K562 (cell line): ENCODE measurements around the gene EID2. TPM values are rescaled to one million over a fixed set of nuclear protein-coding genes. Genes with fewer than 3 reads are reported as not detected.

Source experiments
- BDP1 ChIP-seq: IDR thresholded peaks from 3 replicates; pipeline ENCODE4 v1.6.1; 2011; ENCODE audit not compliant: insufficient read length, insufficient read depth
- CBX3 ChIP-seq, 2 experiments: IDR thresholded peaks; 1 replicate in 1 of 2; 2 replicates in 1 of 2; pipeline ENCODE4 v1.6.1; 2012; ENCODE audit warnings: inconsistent platforms in 2 of 2, low read length in 2 of 2, borderline replicate concordance in 1 of 2, control low read depth in 1 of 2
- CC2D1A ChIP-seq: fragments of 450-650 bp; IDR thresholded peaks from 2 replicates; pipeline ENCODE4 v1.6.1; 2017; ENCODE audit warnings: mild to moderate bottlenecking
- CEBPB ChIP-seq: fragments of 450-650 bp; IDR thresholded peaks from 2 replicates; pipeline ENCODE4 v1.6.1; 2016; ENCODE audit warnings: missing genetic modification characterization, missing compliant biosample characterization
- CTBP1 ChIP-seq: fragments of 450-650 bp; IDR thresholded peaks from 2 replicates; pipeline ENCODE4 v1.6.1; 2016; ENCODE audit warnings: borderline replicate concordance
- FOXK1 ChIP-seq: sonication (generic); formaldehyde crosslinking; IDR thresholded peaks from 2 replicates; pipeline ENCODE4 v1.8.0; 2022; ENCODE audit warnings: missing genetic modification reagents, mild to moderate bottlenecking, borderline replicate concordance
- GATAD2A ChIP-seq: fragments of 450-650 bp; IDR thresholded peaks from 2 replicates; pipeline ENCODE4 v1.6.1; 2017
- HDAC3 ChIP-seq: fragments of 450-650 bp; IDR thresholded peaks from 2 replicates; pipeline ENCODE4 v1.6.1; 2018; ENCODE audit warnings: borderline replicate concordance, mild to moderate bottlenecking, moderate library complexity; ENCODE audit not compliant: partially characterized antibody
- HDAC8 ChIP-seq: fragments of 450-650 bp; IDR thresholded peaks from 2 replicates; pipeline ENCODE4 v1.6.1; 2016; ENCODE audit warnings: mild to moderate bottlenecking, missing genetic modification characterization, moderate library complexity, missing compliant biosample characterization
- IRF1 ChIP-seq: sonication (generic); formaldehyde crosslinking; IDR thresholded peaks from 2 replicates; pipeline ENCODE4 v1.8.0; 2022; ENCODE audit warnings: missing genetic modification reagents, mild to moderate bottlenecking, borderline replicate concordance
- MIER1 ChIP-seq: fragments of 450-650 bp; IDR thresholded peaks from 2 replicates; pipeline ENCODE4 v1.6.1; 2016; ENCODE audit warnings: antibody characterized with exemption, mild to moderate bottlenecking, low read depth
- PATZ1 ChIP-seq: fragments of 250-450 bp; sonication (Bioruptor Pico); IDR thresholded peaks from 2 replicates; pipeline ENCODE4 v1.5.0; 2020; ENCODE audit warnings: mild to moderate bottlenecking, borderline replicate concordance
- RBM14 ChIP-seq: fragments of 200-400 bp; formaldehyde crosslinking; IDR thresholded peaks from 2 replicates; pipeline ENCODE4 v1.6.1; 2018; ENCODE audit warnings: low read depth, mild to moderate bottlenecking, low read length, moderate library complexity, borderline replicate concordance; ENCODE audit not compliant: insufficient read depth
- RBM39 ChIP-seq: fragments of 200-400 bp; formaldehyde crosslinking; optimal IDR thresholded peaks from 2 replicates; pipeline ENCODE3; 2018; ENCODE audit warnings: low read depth, low read length
- SMARCA5 ChIP-seq: fragments of 450-650 bp; IDR thresholded peaks from 2 replicates; pipeline ENCODE4 v1.6.1; 2016
- TAF15 ChIP-seq: fragments of 200-400 bp; formaldehyde crosslinking; IDR thresholded peaks from 2 replicates; pipeline ENCODE4 v1.6.1; 2017; ENCODE audit warnings: mild to moderate bottlenecking, low read depth, low read length, moderate library complexity
- TARDBP ChIP-seq: fragments of 450-650 bp; IDR thresholded peaks from 2 replicates; pipeline ENCODE4 v1.6.1; 2016
- TCF7 ChIP-seq: sonication (generic); IDR thresholded peaks from 2 replicates; pipeline ENCODE4 v1.6.1; 2016; ENCODE audit warnings: antibody characterized with exemption, borderline replicate concordance
- THRB ChIP-seq: fragments of 450-650 bp; formaldehyde crosslinking; conservative IDR thresholded peaks from 2 replicates; pipeline ENCODE4 v1.4.0; 2022; ENCODE audit warnings: mild to moderate bottlenecking, missing genetic modification characterization
- UBTF ChIP-seq, 2 experiments: IDR thresholded peaks; 2 replicates each; pipeline ENCODE4 v1.6.1; 2012; ENCODE audit warnings: improper control_type of control experiment in 2 of 2, low read depth in 2 of 2, low read length in 2 of 2, borderline replicate concordance in 1 of 2
- ZNF384 ChIP-seq: IDR thresholded peaks from 2 replicates; pipeline ENCODE4 v1.6.1; 2012; ENCODE audit warnings: low read depth, low read length, improper control_type of control experiment
- ZNF644 ChIP-seq: fragments of 200-800 bp; sonication (Bioruptor generic); IDR thresholded peaks from 2 replicates; pipeline ENCODE4 v1.6.1; 2016; ENCODE audit warnings: low read depth, missing genetic modification characterization, missing compliant biosample characterization
- polyA plus RNA-seq, 8 experiments: library from polyadenylated mRNA; depleted of rRNA in 4 of 8; stranded (reverse) in 5 of 8; unstranded in 3 of 8; fragments of >200 nt; fragmentation: Nextera tagmentation in 2 of 8; fragmentation: Illumina TruSeq in 1 of 8; extraction: Ambion mirVana in 2 of 8; extraction: Trizol in 1 of 8; gene quantifications; 2 replicates each; pipeline versions ENCODE4 v1.2.1 to v1.2.3, GENCODE V29; 2011 to 2014; ENCODE audit warnings: inconsistent platforms in 1 of 8, missing spikeins in 1 of 8
- total RNA-seq, 7 experiments: library from RNA; depleted of rRNA in 6 of 7; stranded (reverse); fragments of >200 nt in 6 of 7; fragmentation: Illumina TruSeq in 2 of 7; extraction: Trizol in 2 of 7; gene quantifications; 2 replicates each; pipeline versions ENCODE4 v1.2.1 to v1.2.3, GENCODE V29; 2011 to 2021; ENCODE audit warnings: low replicate concordance in 1 of 7

The EID2 gene
- total and polyA plus RNA-seq, 9 of the 15 experiments (the other 6 are each of a cell fraction or from before 2014, with no cell fraction given), result 2.5 to 18.5 (median 11.3) TPM

- peak in 1 of 2 experiments; percentile 26; a peak in 1 of 3 replicates for TF ChIP-seq CBX3 (IDR thresholded peaks at IDR 0.05; ENCODE audit: borderline replicate concordance in 1 of 2, low read length in 2 of 2)
- TF ChIP-seq ZNF384, result 0 out of 2 replicates have a peak, but pooled peaks have one; percentile 14
- no peak for TF ChIP-seq TAF15
- TF ChIP-seq FOXK1, result no peak
- no peak for TF ChIP-seq IRF1 (CRISPR knock-in tag)
- TF ChIP-seq HDAC3, result no peak
- no peak for TF ChIP-seq PATZ1
- no peak for TF ChIP-seq RBM39
- TF ChIP-seq UBTF (IDR thresholded peaks at IDR 0.05; ENCODE audit: borderline replicate concordance in 1 of 2, low read depth in 2 of 2, low read length in 2 of 2), result peak; percentile 69 to 90; a peak in 2 of 4 replicates
- TF ChIP-seq TARDBP, result peak; percentile 25; the same call in 1 of the 2 replicates
- peak; percentile 58; the same call in 1 of the 2 replicates for TF ChIP-seq CTBP1
- TF ChIP-seq HDAC8 (tag), result no peak
- no peak for TF ChIP-seq THRB
- TF ChIP-seq ZNF644 (tag), result no peak
- TF ChIP-seq SMARCA5, result no peak
- TF ChIP-seq MIER1, result no peak
- no peak for TF ChIP-seq CEBPB (tag)
- TF ChIP-seq RBM14, result no peak
- TF ChIP-seq GATAD2A, result no peak
- TF ChIP-seq CC2D1A, result no peak
- no peak for TF ChIP-seq BDP1
- TF ChIP-seq TCF7, result 0 out of 2 replicates have a peak, but pooled peaks have one; percentile 15
Measured at GRCh38 chr19:39539518-39540332, at the start of gene EID2 (continued).
